Stimulated activated naive B cell treated with anti-CD40 and anti-IgM and Interleukin-4, amounts not matched to agents 10 μg/mL and 1 μg/mL and 100 μg/mL, for 72 hours (primary cell): ENCODE results near the gene NUTM2D.
"Not testable (repeated sequence)": the region's sequence is repeated elsewhere in the genome, so short reads cannot be mapped to it uniquely, and the experiment has no call there.

Experiments used
- ATAC-seq, 2 donors: fragments of 150-1000 bp; cut with Tn5 transposase; replicated peaks; 2 replicates each; pipeline ENCODE4 v1.10.0; 2021; ENCODE audit warnings: moderate library complexity in 1 of 2
- DNase-seq: peaks from one replicate; pipeline ENCODE4 v3.0.0; 2021
- H3K27ac Mint-ChIP-seq: one replicate; pipeline ENCODE4 v1.8.0; 2022; ENCODE audit warnings: mild to moderate bottlenecking, mixed read lengths
- H3K27me3 Mint-ChIP-seq, 2 donors: one replicate each; pipeline ENCODE4 v1.8.0; 2022; ENCODE audit warnings: mixed read lengths in 2 of 2
- H3K36me3 Mint-ChIP-seq, 2 donors: one replicate each; pipeline ENCODE4 v1.8.0; 2022; ENCODE audit warnings: mixed read lengths in 2 of 2, mild to moderate bottlenecking in 1 of 2
- H3K4me1 Mint-ChIP-seq, 2 donors: one replicate each; pipeline ENCODE4 v1.8.0; 2022; ENCODE audit warnings: mixed read lengths in 2 of 2, mild to moderate bottlenecking in 1 of 2
- H3K4me3 Mint-ChIP-seq, 2 donors: one replicate each; pipeline ENCODE4 v1.8.0; 2022; ENCODE audit warnings: mild to moderate bottlenecking in 2 of 2, mixed read lengths in 2 of 2, moderate library complexity in 1 of 2
- H3K9me3 Mint-ChIP-seq, 2 donors: one replicate each; pipeline ENCODE4 v1.8.0; 2022; ENCODE audit warnings: mixed read lengths in 2 of 2, mild to moderate bottlenecking in 1 of 2

Gene NUTM2D

GRCh38 chr10:87407516-87408467 lies 50.2 kb downstream of the NUTM2D start:
- H3K27ac Mint-ChIP-seq, H3K4me1 Mint-ChIP-seq, H3K9me3 Mint-ChIP-seq, H3K36me3 Mint-ChIP-seq, DNase-seq: not testable (repeated sequence)
- ATAC-seq, result peak; percentile 31 to 42
- peak overlapping the region; percentile 36 to 52 for H3K4me3 Mint-ChIP-seq
- peaks cover 5 to 23% of the 10 kb centered on the region in 2 donors for H3K27me3 Mint-ChIP-seq

- H3K27ac Mint-ChIP-seq, H3K9me3 Mint-ChIP-seq, H3K4me1 Mint-ChIP-seq, H3K27me3 Mint-ChIP-seq, ATAC-seq, H3K36me3 Mint-ChIP-seq, H3K4me3 Mint-ChIP-seq, DNase-seq: not testable (repeated sequence)
These were observed 56.4 kb downstream of the NUTM2D start for GRCh38 chr10:87413921-87414320.
